Measurements from ENCODE around the gene RALGPS1. TPM values are rescaled to one million over a fixed set of nuclear protein-coding genes. Genes with fewer than 3 reads are reported as not detected.

The RALGPS1 gene
- total RNA-seq, 6 donors from 2014 or later, result 12.3 to 52.4 (median 17.1) TPM

DNA sequence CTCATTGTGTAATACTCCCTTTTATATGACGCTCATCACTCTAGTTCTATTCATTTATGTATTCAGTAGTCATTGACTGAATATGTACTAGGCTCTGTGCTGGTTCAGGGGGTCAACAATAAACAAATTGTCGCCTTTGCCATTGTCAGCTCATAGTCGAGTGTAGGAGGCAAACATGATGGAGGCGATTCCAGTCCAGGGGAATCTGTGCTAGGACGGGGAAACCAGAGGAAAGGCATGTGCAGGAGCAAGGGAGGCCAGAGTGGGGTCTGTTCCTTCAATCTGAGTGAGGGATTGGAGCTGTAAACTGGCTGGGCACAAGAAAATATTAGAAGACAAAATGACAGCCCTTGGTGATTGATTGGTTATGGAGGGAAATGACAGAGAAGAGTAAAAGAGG is 123.9 kb downstream of the RALGPS1 start:
- H3K4me3 ChIP-seq, result no peak overlapping the region
- peaks cover 0 to 4% (median 2%) of the 10 kb centered on the region in 4 donors for H3K4me1 ChIP-seq
- H3K27ac ChIP-seq, result no peak overlapping the region
- ATAC-seq (ENCODE audit: low FRiP score in 2 of 2), result no peak
- WGBS, 2 donors, result 86 to 95% methylated on average over 5 of the region's 5 CpGs
- DNase-seq, result no peak
- no peaks in the 10 kb centered on the region for H3K9me3 ChIP-seq
- H3K36me3 ChIP-seq, result no peaks in the 10 kb centered on the region
- TF ChIP-seq POLR2A (IDR thresholded peaks at IDR 0.05), result no peak
- no peak for TF ChIP-seq POLR2AphosphoS5 (IDR thresholded peaks at IDR 0.05)
- TF ChIP-seq, protein P1, sequence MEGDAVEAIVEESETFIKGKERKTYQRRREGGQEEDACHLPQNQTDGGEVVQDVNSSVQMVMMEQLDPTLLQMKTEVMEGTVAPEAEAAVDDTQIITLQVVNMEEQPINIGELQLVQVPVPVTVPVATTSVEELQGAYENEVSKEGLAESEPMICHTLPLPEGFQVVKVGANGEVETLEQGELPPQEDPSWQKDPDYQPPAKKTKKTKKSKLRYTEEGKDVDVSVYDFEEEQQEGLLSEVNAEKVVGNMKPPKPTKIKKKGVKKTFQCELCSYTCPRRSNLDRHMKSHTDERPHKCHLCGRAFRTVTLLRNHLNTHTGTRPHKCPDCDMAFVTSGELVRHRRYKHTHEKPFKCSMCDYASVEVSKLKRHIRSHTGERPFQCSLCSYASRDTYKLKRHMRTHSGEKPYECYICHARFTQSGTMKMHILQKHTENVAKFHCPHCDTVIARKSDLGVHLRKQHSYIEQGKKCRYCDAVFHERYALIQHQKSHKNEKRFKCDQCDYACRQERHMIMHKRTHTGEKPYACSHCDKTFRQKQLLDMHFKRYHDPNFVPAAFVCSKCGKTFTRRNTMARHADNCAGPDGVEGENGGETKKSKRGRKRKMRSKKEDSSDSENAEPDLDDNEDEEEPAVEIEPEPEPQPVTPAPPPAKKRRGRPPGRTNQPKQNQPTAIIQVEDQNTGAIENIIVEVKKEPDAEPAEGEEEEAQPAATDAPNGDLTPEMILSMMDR (IDR thresholded peaks at IDR 0.05), result no peak
- no peak for TF ChIP-seq EP300 (IDR thresholded peaks at IDR 0.05)
- H3K27me3 ChIP-seq, result no peaks in the 10 kb centered on the region

DNA sequence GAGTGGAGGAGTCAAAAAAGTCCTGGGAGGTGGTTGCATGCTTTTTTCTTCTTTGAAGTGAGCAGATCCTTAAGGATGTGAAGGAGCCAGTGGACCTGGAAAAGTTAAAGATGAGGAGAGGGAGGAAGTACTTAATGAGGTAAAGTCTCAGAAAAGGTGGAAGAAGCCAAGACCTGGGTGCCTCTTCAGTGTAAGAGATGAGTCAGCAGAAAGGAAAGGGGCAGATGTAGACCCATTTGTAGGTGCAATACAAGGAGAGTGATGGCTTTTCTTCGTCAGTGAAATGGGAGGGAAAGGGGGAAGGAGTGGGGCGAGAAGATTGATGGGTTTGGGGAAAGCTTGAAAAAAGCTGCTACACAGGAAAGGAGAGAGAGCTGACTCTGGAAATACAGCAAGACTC is 124.9 kb downstream of the RALGPS1 start:
- Histone ChIP-seq H3K27me3 (no peaks in the 10 kb centered on the region), H3K27ac (no peak overlapping the region), H3K9me3 (no peaks in the 10 kb centered on the region), H3K36me3 (no peaks in the 10 kb centered on the region), H3K4me3 (no peak overlapping the region), H3K4me1 (peaks cover 0 to 4% (median 0%) of the 10 kb centered on the region in 4 donors)
- WGBS, 2 donors, result 93 to 95% methylated on average over 2 of the region's 2 CpGs
- ATAC-seq (ENCODE audit: low FRiP score in 2 of 2) (no peak), DNase-seq (no peak)
- no peak for TF ChIP-seq POLR2A (IDR thresholded peaks at IDR 0.05)
- TF ChIP-seq EP300 (IDR thresholded peaks at IDR 0.05), result no peak
- no peak for TF ChIP-seq POLR2AphosphoS5 (IDR thresholded peaks at IDR 0.05)
- TF ChIP-seq, protein P1 (IDR thresholded peaks at IDR 0.05), result no peak

DNA sequence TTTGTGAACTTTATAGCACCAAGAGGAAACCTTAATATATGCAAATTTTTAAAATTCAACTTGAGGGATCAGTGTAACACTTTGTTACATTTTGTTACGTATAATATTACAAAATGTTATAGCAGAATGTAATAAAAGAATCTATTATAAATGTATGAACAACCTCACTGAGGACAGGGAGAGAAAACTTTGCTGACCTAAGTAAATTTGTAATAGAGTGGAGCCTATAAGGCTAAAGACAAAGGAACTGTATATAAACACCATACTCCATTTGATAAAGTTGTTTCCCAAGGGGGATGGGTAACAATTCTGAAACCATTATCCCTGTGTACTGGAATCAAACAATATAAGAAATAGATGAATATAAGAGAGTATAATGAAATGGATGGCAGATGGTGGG is 130.6 kb downstream of the RALGPS1 start:
- Histone ChIP-seq H3K27ac (no peak overlapping the region), H3K4me3 (no peak overlapping the region), H3K4me1 (peaks cover 20 to 24% (median 21%) of the 10 kb centered on the region in 4 donors), H3K36me3 (no peaks in the 10 kb centered on the region), H3K9me3 (no peaks in the 10 kb centered on the region), H3K27me3 (no peaks in the 10 kb centered on the region)
- 88 to 93% methylated on average over 1 of the region's 1 CpG for WGBS, 2 donors
- DNase-seq, result no peak
- TF ChIP-seq POLR2AphosphoS5 (IDR thresholded peaks at IDR 0.05), result no peak
- no peak for TF ChIP-seq EP300 (IDR thresholded peaks at IDR 0.05)
- TF ChIP-seq, protein P1 (IDR thresholded peaks at IDR 0.05), result no peak
- no peak for TF ChIP-seq POLR2A (IDR thresholded peaks at IDR 0.05)
- ATAC-seq (ENCODE audit: low FRiP score in 2 of 2), result no peak

DNA sequence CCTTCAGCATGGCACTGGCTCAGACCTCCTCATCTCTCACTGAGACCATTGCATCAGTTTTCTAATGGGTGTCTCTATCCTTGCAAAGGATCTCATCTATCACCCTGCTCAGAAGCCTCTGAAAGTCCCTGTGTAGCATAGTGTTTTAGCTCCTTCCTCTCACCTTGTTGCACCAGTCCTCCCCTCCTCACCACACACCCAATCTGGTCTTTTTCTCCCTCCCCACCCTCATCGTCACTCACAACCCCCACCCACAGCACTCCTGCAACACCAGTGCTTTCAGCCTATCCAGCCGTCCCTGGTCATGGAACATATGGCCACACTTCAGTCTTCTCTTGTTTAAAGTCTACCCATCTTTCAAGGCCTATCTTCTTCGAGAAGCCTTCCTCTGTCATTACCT is 133.4 kb downstream of the RALGPS1 start:
- DNase-seq, result no peak
- H3K27ac ChIP-seq, result peak overlapping the region in 3 of 4 donors; percentile 49 to 65 (median 62)

More for the DNA sequence above, 133.4 kb downstream of the RALGPS1 start:
- Histone ChIP-seq H3K4me1 (peaks cover 21 to 37% (median 27%) of the 10 kb centered on the region in 4 donors), H3K9me3 (no peaks in the 10 kb centered on the region), H3K27me3 (no peaks in the 10 kb centered on the region), H3K36me3 (no peaks in the 10 kb centered on the region), H3K4me3 (no peak overlapping the region)
- 92 to 93% methylated on average over 3 of the region's 3 CpGs for WGBS, 2 donors
- TF ChIP-seq EP300 (IDR thresholded peaks at IDR 0.05), result no peak
- TF ChIP-seq POLR2A (IDR thresholded peaks at IDR 0.05), result no peak
- TF ChIP-seq, protein P1 (IDR thresholded peaks at IDR 0.05), result no peak
- no peak for TF ChIP-seq POLR2AphosphoS5 (IDR thresholded peaks at IDR 0.05)
- no peak for ATAC-seq (ENCODE audit: low FRiP score in 2 of 2)
